Stimulated activated CD4-positive, alpha-beta T cell treated with anti-CD3 and anti-CD28 coated beads, Interleukin-15, amount 100 ng/mL, for 1 hour (primary cell): Measurements from ENCODE around the gene ENTHD1.

Experiments used
- DNase-seq, 2 donors: peaks; one replicate each; pipeline ENCODE4 v3.0.0-alpha.2; 2020; ENCODE audit warnings: low read depth in 1 of 2, low spot score in 1 of 2

The ENTHD1 gene

DNA sequence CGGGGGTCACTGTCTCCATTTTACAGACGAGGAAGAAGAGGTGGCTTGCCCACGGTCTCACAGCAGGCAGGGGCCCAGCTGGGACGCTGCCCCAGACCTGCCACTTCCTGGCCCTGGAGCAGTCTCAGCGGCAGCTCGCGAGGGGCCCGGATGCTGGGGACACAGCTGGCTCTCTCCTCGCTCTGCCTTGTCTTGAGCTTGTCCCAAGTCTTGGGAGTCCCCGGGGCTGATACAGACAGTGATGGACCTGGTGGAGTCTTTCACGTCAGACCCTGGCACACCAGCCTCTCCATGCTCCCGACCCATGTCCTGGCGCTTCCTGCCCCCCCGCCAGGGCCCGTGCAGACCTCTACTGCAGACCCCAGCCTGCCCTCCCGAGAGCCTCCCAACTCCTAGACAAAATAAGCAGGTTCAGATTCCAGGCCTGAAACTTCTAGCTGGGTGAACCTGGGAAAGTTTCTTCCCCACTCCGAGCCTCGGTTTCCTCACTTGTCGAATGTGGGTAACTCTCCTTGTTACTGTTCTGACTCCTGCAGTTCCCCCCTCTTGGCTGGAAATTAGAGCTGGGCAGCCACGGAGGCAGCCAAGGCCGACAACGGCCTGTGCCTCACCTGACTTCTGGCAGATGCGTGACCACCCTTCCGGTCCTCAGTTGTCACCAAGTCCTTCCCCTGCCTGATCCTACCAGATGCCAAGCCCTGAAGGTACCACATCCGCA, 177.6 kb downstream of the ENTHD1 start:
- DNase-seq = no peak

DNA sequence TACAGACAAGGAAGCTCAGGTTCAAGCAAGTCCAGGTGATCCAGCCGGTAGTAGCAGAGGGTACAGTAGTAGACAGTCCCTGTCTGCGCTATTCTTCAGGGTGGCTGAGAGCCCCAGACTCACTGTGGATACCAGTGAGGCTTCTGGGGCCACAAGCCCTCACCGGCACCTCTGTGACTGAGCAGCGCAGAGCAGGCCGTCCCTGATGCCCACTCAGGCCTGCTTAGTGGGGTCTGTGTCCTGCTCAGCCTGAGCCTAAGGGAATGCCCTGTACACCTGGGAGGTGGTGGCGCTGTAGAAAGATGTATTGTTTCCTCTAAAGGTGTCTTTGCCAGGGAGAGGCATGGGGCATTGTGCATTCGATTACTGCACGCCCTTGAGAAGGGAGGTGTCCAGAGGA, 179.2 kb downstream of the ENTHD1 start:
- DNase-seq = no peak

DNA sequence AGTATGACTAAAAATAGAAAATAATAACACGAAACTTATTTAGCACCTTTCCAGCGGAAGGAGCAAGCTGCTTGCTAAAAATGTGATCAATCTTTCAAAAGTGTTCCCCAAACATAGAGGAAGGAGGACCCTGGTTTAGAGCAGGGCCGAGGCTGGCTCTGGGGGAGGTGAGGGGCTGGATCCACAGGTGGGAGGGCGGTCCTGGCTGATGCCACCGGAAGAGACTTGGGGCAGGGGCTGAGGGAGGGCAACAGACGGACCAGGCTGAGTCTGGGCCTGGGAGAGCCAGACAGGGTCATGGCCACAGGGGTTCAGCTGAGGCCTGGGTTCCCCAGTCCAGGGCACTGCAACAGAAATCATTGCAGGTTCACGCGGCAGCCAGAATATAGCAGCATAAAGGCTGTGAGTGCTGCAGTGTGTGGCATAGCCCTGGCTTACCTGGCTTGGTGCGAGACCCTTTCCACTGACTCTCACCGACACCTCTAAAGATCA, 179.7 kb downstream of the ENTHD1 start:
- no peak for DNase-seq

DNA sequence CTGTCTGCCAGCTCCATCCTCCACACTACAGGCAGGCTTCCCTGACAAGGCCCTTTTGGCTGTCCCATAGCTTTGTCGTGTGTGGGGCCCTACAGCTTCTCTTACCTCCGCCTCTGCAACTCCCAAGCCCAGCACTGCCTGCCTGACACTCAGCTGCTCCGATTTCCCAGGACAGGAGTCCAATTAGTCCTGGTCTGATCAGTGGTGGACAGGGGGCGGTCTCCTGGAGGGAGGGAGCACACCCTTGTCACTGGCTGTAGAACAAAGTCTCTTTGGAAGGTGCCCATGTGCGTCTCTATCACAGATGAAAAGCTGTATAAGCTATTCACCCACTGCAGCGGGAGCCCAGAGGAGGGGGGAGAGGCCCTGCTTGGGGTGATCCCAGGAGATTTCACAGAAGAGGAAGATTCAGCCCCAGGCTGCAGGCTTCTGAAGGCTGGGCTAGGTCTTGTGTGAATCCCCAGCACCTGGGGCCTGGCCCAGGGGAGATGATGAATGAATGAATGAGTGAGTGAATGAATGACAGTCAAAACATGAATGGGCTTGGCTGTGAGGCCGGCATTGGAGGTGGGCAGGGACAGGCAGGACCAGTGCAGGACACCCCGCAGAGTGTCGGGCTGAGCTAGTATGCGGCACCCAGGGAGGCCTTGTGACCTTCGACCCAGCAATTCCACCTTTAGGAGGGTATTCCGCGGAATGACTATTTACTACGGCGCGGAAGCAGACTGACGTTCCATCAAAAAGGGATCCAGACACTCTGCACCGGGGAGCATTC, 180.6 kb downstream of the ENTHD1 start:
- DNase-seq = no peak

DNA sequence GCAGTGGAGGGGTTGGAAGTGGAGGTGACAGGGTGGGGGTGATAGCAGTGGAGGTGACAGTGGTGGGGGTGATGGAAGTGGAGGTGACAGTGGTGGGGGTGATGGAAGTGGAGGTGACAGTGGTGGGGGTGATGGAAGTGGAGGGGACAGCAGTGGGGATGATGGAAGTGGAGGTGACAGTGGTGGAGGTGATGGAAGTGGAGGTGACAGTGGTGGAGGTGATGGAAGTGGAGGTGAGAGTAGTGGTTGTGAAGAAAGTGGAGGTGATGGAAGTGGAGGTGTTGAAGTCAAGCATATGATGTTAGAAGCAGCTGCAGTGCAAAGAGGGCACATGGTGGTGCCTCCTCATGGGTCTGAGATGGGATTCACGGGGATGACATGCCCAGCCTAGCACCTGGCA, 181.5 kb downstream of the ENTHD1 start:
- no peak for DNase-seq

DNA sequence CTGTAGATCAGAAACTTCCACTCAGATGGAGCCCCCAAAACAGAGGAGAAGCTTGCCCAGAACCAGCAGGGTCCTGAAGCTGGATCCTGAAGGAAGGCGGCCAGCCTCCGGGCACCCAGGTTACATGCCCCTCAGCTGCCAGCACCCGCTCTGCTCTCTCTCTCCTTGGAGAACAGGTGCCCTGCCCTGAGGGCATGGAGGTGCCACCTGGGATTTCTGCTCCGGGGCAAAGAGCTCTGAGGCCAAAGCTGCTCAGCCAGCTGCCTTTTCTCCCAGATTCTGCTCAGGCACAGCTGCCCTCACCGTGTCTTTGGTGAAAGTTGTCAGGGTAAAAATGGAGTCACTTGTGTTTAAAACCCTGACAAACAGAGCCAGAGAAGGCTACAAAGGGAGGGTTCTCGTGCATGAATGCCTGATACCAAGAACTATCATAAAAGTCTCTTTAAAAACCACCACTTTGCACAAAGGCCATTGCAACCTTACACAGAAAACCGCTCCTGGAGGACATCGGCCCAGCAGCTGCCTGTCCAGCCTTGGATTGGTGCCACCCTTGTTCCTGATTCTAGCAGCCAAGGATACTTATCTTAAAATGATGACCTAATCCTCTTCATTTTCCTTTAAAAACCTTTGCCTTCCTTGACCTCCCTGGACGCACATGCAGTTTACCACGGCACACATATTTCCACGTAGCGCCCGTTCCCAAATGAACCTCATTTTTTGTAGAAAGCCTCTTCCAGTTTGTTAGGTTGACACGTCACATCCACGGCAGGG, 183.0 kb downstream of the ENTHD1 start:
- DNase-seq = no peak

DNA sequence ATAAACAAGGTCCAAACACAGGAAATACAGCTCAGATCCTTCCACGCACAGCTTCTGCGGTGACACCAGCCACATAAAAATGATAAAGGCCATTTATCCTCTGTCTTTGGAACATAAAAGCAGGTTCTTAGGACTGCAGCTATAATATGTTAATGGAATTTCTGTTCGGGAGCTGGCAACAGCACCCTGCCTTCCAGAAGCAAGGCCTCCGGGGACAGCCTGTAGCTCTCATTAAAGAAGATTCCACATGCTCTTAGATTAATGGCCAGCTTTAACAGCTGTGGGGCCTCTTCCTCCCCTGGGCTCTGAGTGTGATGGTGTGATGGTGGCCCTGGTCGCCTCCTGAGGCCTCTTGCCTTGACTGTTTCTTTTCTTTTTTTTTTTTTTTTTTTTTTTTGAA, 185.7 kb downstream of the ENTHD1 start:
- DNase-seq = no peak

DNA sequence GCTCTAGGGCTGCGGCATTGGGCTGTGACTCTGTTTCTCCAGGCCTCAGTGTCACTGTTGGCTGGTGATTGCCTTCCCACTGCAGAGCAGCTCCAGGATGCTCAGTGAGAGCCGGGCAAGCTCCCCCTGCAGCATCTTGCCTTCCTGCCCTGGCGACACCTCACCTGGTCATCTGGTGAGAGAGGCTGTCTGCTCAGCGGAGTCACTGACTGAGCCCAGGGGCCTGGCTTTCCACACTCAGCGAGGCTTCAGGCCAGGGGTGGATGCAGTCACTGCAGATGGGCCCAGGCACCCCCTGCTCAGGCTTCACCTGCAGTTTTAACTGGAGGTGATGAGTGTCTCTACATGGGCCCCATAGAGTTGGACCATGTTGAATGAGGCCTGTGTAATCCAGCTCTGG, 186.2 kb downstream of the ENTHD1 start:
- DNase-seq = no peak

DNA sequence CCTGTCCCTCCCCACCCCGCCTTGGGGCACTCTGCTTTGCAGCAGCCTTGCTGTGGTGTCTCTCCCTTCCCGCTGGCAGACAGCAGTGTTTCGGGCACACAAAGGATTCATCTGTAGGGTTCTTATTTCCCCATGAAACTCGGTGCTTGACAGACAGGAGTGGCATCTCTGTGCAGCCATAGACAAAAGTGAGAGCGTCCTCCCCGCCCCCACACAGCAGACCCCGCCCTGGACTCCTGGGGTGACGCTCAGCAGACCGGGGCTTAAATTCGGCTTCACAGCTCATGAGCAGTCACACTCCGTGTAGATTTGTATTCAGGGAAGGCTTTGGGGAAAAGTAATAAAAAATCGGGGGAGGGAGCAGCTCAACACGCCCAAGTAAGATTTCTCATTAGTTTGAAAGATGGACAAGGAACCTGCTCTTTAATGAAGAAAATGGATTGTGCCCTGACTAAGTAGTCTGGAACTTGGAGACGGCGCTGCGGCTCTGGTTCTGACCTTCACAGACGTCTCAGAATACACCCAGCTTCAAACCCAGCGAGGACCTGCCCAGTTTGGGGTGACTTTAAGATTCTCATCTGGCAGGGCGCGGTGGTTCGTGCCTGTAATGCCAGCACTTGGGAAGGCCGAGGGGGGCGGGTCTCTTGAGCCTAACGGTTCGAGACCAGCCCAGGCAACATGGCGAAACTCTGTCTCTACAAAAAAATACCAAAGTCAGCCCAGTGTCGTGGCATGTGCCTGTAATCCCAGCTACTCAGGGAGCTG, 187.0 kb downstream of the ENTHD1 start:
- no peak for DNase-seq

DNA sequence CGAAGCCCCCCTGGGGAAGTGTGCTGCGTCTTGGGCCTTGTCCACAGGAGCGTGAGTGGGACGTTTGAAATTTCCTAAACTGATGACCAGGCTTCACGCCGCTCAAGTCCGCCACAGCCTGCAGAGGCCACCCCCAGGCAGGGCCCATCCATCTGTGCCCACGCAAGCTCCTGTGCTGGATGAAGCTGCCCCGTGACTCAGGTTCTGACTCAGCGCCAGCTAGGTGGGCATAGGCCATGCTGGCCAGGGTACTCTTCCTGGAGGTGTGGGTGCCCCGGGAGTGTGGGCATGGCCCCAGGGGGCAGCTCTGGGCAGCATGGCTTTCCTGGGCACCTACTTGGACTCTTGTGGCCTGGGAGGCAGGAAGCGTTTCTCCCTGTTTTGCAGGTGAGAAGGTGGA, 188.2 kb downstream of the ENTHD1 start:
- no peak for DNase-seq

DNA sequence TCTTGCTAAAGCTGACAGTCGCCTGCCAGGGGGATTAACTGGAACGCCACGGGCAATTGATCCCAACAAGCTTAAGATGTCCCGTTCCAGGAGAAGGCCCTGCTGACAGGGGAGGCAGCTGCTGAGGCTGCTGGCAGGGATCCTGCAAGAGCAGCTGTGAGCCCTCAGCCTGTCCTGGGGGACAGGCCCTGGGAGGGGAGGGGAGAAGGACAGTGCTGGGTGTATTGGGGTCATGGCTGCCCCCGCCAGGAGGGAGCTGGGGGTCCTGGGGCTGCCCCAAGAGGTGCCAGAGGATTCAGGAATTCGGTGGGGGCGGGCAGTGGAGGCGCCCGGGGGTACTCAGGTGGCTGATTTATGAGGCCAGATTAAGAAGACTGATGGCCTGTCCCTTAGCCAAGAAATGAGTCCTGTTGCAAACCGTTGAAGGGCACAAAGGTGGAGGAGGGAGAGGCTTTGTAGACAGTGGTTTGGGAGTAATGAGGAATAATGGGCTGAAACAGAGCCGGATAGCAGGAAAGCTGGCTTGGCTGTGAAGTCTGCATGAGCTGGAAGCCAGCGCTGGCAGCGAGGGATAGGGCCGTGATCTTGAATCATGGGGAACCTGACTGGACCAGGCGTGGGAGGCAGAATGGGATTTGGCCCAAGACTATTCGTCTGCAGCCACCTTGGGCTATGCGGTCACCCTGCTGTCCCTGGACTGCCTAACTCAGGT, 189.5 kb downstream of the ENTHD1 start:
- no peak for DNase-seq

DNA sequence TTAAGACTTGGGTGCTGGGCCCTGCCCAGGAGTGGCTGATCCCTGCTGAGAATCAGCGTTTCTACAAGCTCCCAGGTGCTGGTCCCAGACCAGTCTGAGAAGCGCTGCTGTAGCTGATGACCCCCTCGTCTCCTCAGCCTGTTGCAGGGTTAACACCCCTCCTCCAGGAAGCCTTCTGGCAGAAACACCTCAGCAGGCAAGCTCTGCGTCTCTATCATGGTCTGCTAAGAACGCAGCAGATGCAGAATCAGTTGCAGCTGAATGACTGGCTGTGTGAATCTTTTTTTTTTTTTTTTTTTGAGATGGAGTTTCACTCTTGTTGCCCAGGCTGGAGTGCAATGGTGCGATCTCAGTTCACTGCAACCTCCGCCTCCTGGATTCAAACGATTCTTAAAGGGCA, 190.5 kb downstream of the ENTHD1 start:
- no peak for DNase-seq

DNA sequence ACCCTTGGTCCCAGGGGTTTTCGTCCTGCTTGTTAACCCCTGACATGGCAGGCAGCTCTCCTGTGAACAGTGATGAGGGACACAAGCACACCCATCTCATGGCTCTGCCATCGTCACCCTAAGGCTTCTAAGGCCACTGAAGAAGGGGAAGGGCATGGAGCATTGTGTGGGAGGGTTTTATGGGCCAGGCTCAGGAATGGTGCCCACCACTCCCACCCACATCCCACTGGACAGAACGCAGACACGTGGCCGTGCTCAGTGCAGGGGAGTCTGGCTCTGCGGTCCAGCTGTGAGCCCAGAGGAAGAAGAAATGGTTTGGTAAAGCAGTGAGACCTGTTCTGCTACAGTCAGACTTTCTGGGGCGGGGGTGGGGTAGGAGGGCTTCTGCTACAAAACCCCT, 193.0 kb downstream of the ENTHD1 start:
- DNase-seq = no peak

DNA sequence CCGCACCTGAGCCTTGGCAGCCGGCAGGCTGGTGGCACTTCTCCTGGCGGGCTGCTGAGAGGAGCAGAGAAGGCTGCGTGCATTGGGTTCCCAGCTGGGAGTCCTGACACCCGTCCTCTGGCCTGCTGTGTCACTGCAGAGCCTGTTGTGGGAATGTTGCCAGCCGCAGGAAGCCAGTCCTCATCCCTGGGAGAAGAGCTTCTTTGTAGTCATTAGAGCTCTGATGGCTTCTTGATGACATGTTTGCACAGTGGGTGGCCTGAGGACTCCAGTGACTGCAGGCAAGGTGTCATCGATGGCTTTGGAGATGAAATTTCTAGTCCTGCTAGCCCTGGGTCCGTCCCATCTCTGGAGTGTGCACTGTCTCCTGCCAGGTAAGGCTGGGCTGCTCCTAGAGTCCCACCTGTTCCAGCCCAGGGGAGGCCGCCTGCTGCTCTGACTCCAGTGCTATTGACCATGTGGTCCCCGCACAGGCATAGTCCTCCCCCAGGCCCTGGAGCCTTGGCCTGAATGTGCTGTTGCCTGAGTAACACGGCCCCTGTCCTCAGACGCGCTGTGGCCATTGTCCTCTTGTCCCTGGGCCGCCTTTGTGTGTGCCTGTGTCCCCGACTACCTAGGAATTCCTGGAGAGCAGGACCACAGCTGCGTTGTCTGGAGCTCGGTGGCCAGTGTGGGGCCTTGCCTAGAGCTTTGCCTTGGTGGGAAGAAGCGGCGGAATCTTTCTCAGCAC, 193.8 kb downstream of the ENTHD1 start:
- no peak for DNase-seq

DNA sequence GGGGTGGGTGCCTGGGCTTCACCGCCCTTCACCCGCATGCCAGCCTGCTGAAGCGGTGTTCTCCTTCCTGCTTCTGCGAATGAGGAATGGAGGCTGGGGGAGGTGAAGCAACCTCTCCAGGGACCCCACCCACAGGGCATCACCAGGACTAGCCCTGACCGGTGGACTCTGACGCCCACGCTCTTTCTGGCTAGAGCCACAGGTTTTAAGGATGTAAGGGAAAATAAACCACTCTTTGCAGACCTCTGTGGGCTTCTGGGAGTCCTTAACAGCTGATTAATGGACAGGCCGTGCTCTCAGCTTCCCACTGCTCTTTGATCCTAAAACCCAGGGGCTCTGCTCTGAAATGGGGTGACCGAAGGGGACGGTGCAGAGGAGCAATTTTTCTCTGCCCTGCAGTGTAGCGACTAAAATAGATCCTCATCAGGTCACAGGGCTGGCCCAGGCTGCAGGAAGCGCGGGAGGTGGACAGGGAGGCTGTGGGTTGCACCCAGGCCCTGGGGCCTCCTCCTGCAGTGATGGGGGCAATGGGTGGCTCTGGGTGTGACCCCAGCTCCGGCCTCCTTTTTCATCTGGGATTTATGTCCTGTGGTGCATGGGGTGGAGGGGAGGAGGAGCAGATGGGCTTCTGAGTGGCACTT, 195.7 kb downstream of the ENTHD1 start:
- DNase-seq = no peak

DNA sequence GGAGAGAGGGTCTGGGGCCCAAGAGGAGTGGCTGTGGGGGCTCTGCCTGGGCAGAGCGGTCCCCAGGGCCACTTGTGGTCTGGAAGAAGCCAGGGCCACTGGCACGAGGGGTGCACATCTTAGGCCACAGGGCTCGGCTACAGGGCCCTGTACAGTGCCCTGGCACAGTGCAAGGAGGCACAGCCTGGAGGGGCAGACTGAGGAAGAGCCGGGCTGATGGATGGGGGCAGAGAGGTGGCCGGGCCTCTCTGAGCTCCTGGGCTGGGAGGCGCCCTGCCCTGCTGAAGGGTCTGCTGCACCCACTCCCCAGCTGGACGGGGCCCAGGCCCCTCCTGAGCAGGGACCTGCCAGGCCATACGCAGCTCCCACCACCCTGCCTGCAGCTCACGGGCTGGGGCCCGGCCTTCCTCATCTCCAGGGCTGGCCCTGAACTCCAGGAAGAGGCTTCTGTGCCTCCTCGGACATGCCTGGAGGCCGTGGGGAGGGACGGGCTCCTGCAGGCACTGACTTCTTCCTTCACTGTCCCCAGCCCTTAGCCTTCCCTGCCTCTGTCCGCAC, 199.5 kb downstream of the ENTHD1 start:
- DNase-seq = no peak
